ENCODE results near the gene ASTN2. TPM values are rescaled to one million over a fixed set of nuclear protein-coding genes. Genes with fewer than 3 reads are reported as not detected.

The ASTN2 gene
- total RNA-seq, 4 donors from 2014 or later, result 0.94 to 5.6 (median 3.7) TPM

GRCh38 chr9:117412006-117412715 lies 2.7 kb downstream of the ASTN2 start:
- no peak for DNase-seq
- H3K4me1 ChIP-seq, result peaks cover 4 to 21% of the 10 kb centered on the region in 2 donors
- H3K9me3 ChIP-seq, result no peaks in the 10 kb centered on the region
- H3K27ac ChIP-seq, result no peak overlapping the region
- 23 to 24% methylated on average over 17 of the region's 17 CpGs for WGBS, 2 donors
- TF ChIP-seq CTCF (IDR thresholded peaks at IDR 0.05), result no peak
- TF ChIP-seq POLR2A (IDR thresholded peaks at IDR 0.05), result no peak
- no peaks in the 10 kb centered on the region for H3K36me3 ChIP-seq
- peaks cover 7% of the 10 kb centered on the region for H3K27me3 ChIP-seq
- H3K4me3 ChIP-seq (replicated peaks in 1 of 3), result no peak overlapping the region
- intact Hi-C loops (cut with DNase I), result no loop called here

GRCh38 chr9:117411547-117411946 lies 3.3 kb downstream of the ASTN2 start:
- Histone ChIP-seq H3K4me3 (replicated peaks in 1 of 3) (no peak overlapping the region), H3K27ac (no peak overlapping the region), H3K36me3 (no peaks in the 10 kb centered on the region), H3K27me3 (peaks cover 7% of the 10 kb centered on the region), H3K4me1 (peaks cover 4 to 21% of the 10 kb centered on the region in 2 donors), H3K9me3 (no peaks in the 10 kb centered on the region)
- TF ChIP-seq POLR2A (IDR thresholded peaks at IDR 0.05), result no peak
- peak; percentile 17 to 82 (median 46) for TF ChIP-seq CTCF (IDR thresholded peaks at IDR 0.05)
- DNase-seq, result peak; percentile 44 to 63
- intact Hi-C loops (cut with DNase I), result no loop called here
- 3 to 28% methylated on average over 4 of the region's 4 CpGs for WGBS, 2 donors

- Histone ChIP-seq H3K27me3 (peaks cover 7% of the 10 kb centered on the region), H3K36me3 (no peaks in the 10 kb centered on the region), H3K9me3 (no peaks in the 10 kb centered on the region), H3K27ac (no peak overlapping the region), H3K4me3 (replicated peaks in 1 of 3) (no peak overlapping the region), H3K4me1 (peaks cover 4 to 16% of the 10 kb centered on the region in 2 donors)
- no peak for DNase-seq
- no peak for TF ChIP-seq POLR2A (IDR thresholded peaks at IDR 0.05)
- TF ChIP-seq CTCF (IDR thresholded peaks at IDR 0.05), result no peak
- intact Hi-C loops (cut with DNase I), result no loop called here
- 51 to 71% methylated on average over 5 of the region's 5 CpGs for WGBS, 2 donors
These were observed 5.5 kb downstream of the ASTN2 start for GRCh38 chr9:117409321-117409720.

GRCh38 chr9:117407436-117408022 lies 7.3 kb downstream of the ASTN2 start:
- no peak overlapping the region for H3K27ac ChIP-seq
- no peak overlapping the region for H3K4me3 ChIP-seq (replicated peaks in 1 of 3)
- H3K4me1 ChIP-seq, result no peaks in the 10 kb centered on the region
- no peaks in the 10 kb centered on the region for H3K36me3 ChIP-seq
- WGBS, 2 donors, result 15 to 27% methylated on average over 2 of the region's 2 CpGs
- no peaks in the 10 kb centered on the region for H3K9me3 ChIP-seq
- no peak for DNase-seq
- TF ChIP-seq POLR2A (IDR thresholded peaks at IDR 0.05) (no peak), CTCF (IDR thresholded peaks at IDR 0.05) (no peak)
- intact Hi-C loops (cut with DNase I), result no loop called here
- no peaks in the 10 kb centered on the region for H3K27me3 ChIP-seq

Data from thyroid gland (tissue), 4 donors.